Mesothelial cell of epicardium (in vitro differentiated cells): ENCODE results near the gene CDR2. TPM values are rescaled to one million over a fixed set of nuclear protein-coding genes. Genes with fewer than 3 reads are reported as not detected.

Experiments
- DNase-seq, 2 experiments: peaks; one replicate each; pipeline ENCODE4 v3.0.0; 2021; ENCODE audit warnings: low spot score in 2 of 2; ENCODE audit not compliant: unreplicated experiment in 2 of 2
- H3K27ac Mint-ChIP-seq: 2 replicates; pipeline ENCODE4 v1.8.0; 2021; ENCODE audit warnings: mixed read lengths
- H3K27me3 Mint-ChIP-seq: 2 replicates; pipeline ENCODE4 v1.8.0; 2021; ENCODE audit warnings: low read depth, mixed read lengths
- H3K36me3 Mint-ChIP-seq: 2 replicates; pipeline ENCODE4 v1.8.0; 2021; ENCODE audit warnings: mixed read lengths
- H3K4me1 Mint-ChIP-seq: 2 replicates; pipeline ENCODE4 v1.8.0; 2021; ENCODE audit warnings: mixed read lengths
- H3K4me3 Mint-ChIP-seq: 2 replicates; pipeline ENCODE4 v1.8.0; 2021; ENCODE audit warnings: mild to moderate bottlenecking, moderate library complexity, mixed read lengths
- H3K9me3 Mint-ChIP-seq: 2 replicates; pipeline ENCODE4 v1.8.0; 2021; ENCODE audit warnings: mixed read lengths
- CTCF ChIP-seq: fragments of 200-600 bp; sonication (generic); IDR thresholded peaks from one replicate; pipeline ENCODE4 v1.5.0; 2021; ENCODE audit warnings: antibody characterized with exemption; ENCODE audit not compliant: unreplicated experiment
- total RNA-seq: library from RNA; stranded (reverse); gene quantifications from 3 replicates; pipeline ENCODE4 v1.2.1, GENCODE V29; 2021

Gene CDR2
- total RNA-seq, 1 donor from 2014 or later, result 33.0 TPM

- TF ChIP-seq CTCF, result no peak
- no peaks in the 10 kb centered on the region for H3K27me3 Mint-ChIP-seq
- H3K9me3 Mint-ChIP-seq, result peaks cover 58% of the 10 kb centered on the region
- H3K4me1 Mint-ChIP-seq, result no peaks in the 10 kb centered on the region
- H3K4me3 Mint-ChIP-seq, result no peak overlapping the region
- no peak overlapping the region for H3K27ac Mint-ChIP-seq
- peaks cover 84% of the 10 kb centered on the region for H3K36me3 Mint-ChIP-seq
- DNase-seq, result no peak
These were observed 36.4 kb downstream of the CDR2 start for GRCh38 chr16:22337849-22338635.

- H3K27me3 Mint-ChIP-seq, result no peaks in the 10 kb centered on the region
- peaks cover 49% of the 10 kb centered on the region for H3K9me3 Mint-ChIP-seq
- no peak overlapping the region for H3K4me3 Mint-ChIP-seq
- H3K36me3 Mint-ChIP-seq, result peaks cover 82% of the 10 kb centered on the region
- DNase-seq, result no peak
- H3K27ac Mint-ChIP-seq, result no peak overlapping the region
- no peaks in the 10 kb centered on the region for H3K4me1 Mint-ChIP-seq
- TF ChIP-seq CTCF, result no peak
These were observed 37.4 kb downstream of the CDR2 start for GRCh38 chr16:22337045-22337444.

DNA sequence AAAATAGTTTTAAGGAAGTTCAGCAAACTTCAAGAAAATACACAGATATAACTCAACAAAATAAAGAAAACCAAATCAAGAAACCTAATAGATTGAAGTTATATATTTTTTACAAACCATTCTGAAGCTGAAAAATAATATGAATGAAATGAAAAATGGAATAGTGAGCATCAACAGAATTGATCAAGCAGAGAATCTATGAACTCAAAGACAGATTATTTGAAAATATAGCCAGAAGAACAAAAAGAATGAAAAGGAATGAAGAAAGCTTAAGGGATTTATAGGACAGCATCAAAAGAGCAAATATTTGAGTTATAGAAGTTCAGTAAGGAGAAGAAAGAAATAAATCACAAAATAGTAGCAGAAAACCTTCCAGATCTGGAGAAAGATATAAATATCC is 37.8 kb downstream of the CDR2 start:
- DNase-seq, result no peak
- no peak overlapping the region for H3K4me3 Mint-ChIP-seq
- peaks cover 82% of the 10 kb centered on the region for H3K36me3 Mint-ChIP-seq
- TF ChIP-seq CTCF, result no peak
- H3K27me3 Mint-ChIP-seq, result no peaks in the 10 kb centered on the region
- peaks cover 45% of the 10 kb centered on the region for H3K9me3 Mint-ChIP-seq
- no peaks in the 10 kb centered on the region for H3K4me1 Mint-ChIP-seq
- no peak overlapping the region for H3K27ac Mint-ChIP-seq

GRCh38 chr16:22335668-22336246 is 38.7 kb downstream of the CDR2 start:
- no peak overlapping the region for H3K4me3 Mint-ChIP-seq
- H3K4me1 Mint-ChIP-seq, result no peaks in the 10 kb centered on the region
- H3K9me3 Mint-ChIP-seq, result peaks cover 39% of the 10 kb centered on the region
- no peak for DNase-seq
- no peak overlapping the region for H3K27ac Mint-ChIP-seq
- H3K36me3 Mint-ChIP-seq, result peaks cover 81% of the 10 kb centered on the region
- no peak for TF ChIP-seq CTCF
- H3K27me3 Mint-ChIP-seq, result no peaks in the 10 kb centered on the region

DNA sequence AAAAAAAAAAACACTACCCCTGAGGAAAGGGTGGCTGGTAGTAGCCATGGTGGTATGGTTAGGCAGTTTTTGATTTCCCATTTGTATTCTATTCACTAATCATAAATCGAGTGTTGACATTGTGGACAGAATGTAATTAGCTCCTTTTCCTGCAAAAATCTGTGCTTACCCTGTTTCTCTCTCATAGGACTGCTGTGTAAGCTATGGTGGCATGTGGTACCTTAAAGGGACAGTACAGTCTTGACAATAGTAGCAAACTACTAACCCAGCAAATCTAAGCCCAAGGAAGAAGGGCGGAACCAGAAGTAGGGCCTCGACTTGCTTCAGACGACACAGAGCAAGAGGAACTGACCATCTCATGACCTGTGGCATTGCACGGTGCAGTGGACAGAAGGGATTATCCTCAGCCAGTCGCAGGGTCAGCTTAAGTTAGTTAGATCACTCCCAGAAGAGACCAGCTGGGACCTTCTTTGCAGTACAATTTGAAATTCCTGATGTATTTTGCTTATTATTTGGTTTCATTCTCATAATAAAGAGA is 40.9 kb downstream of the CDR2 start:
- Mint-ChIP-seq H3K4me1 (no peaks in the 10 kb centered on the region), H3K9me3 (peaks cover 24% of the 10 kb centered on the region), H3K27ac (no peak overlapping the region), H3K4me3 (no peak overlapping the region), H3K36me3 (peaks cover 73% of the 10 kb centered on the region), H3K27me3 (no peaks in the 10 kb centered on the region)
- no peak for TF ChIP-seq CTCF
- DNase-seq, result no peak
